ENCODE data around the gene MYDGF. TPM values are rescaled to one million over a fixed set of nuclear protein-coding genes. Genes with fewer than 3 reads are reported as not detected.

The MYDGF gene
- total RNA-seq, 1 experiment from 2014 or later = 128 TPM

DNA sequence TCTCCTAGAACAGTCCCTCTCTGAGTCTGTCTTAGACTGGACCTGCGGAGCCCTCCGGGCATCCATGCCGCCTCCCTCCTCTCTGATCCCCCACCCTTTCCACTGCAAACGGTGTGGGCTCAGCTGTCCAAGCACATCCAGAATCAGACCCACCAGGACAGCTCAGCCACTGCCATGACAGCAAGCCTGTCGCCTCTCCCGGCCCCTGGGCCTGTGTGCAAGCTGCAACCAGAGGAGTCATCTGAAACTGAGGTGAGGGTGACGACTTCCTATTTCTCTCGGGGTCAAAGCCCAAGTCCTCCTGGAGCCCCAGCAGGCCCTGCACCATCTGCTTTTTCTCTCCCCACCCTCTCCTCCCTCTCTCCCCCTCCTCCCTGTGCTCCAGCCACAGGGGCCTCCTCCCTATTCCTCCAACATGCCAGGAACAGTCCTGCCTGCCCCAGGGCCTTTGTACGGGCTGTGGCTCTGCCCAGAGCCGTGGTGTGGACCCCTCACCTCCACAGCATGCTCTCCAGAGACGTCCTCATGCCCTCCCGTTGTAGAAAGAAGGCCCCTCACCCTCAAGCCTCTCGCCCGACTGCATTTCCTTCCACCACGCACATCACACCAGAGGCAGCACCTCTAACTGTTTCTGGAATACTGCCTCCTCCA, 23.5 kb upstream of the MYDGF start:
- H3K27me3 ChIP-seq (replicated peaks; ENCODE audit: insufficient read depth, low read depth, low read length, poor library complexity) = no peaks in the 10 kb centered on the region
- DNase-seq (ENCODE audit: low spot score) = no peak
- no peaks in the 10 kb centered on the region for H3K4me1 ChIP-seq (ENCODE audit: insufficient read depth, low read length, poor library complexity, severe bottlenecking)
- no peaks in the 10 kb centered on the region for H3K9me3 ChIP-seq (ENCODE audit: low read depth, low read length, poor library complexity, severe bottlenecking)
- ChIA-PET CTCF (no interaction called here), POLR2A (ENCODE audit: low non-redundant PET) (no interaction called here)
- peak overlapping the region; percentile 39 for H3K27ac ChIP-seq (ENCODE audit: low read depth, low read length, poor library complexity, severe bottlenecking)
- TF ChIP-seq, protein P1, sequence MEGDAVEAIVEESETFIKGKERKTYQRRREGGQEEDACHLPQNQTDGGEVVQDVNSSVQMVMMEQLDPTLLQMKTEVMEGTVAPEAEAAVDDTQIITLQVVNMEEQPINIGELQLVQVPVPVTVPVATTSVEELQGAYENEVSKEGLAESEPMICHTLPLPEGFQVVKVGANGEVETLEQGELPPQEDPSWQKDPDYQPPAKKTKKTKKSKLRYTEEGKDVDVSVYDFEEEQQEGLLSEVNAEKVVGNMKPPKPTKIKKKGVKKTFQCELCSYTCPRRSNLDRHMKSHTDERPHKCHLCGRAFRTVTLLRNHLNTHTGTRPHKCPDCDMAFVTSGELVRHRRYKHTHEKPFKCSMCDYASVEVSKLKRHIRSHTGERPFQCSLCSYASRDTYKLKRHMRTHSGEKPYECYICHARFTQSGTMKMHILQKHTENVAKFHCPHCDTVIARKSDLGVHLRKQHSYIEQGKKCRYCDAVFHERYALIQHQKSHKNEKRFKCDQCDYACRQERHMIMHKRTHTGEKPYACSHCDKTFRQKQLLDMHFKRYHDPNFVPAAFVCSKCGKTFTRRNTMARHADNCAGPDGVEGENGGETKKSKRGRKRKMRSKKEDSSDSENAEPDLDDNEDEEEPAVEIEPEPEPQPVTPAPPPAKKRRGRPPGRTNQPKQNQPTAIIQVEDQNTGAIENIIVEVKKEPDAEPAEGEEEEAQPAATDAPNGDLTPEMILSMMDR (conservative IDR thresholded peaks at IDR 0.05; ENCODE audit: low read depth, low read length) = no peak
- TF ChIP-seq EZH2 (IDR thresholded peaks at IDR 0.05; ENCODE audit: borderline replicate concordance, low read depth, low read length, poor library complexity, severe bottlenecking) = no peak
- BruUV-seq (replicated peaks) = no TSS peak
- peaks cover 38% of the 10 kb centered on the region for H3K36me3 ChIP-seq (ENCODE audit: insufficient read depth, low read length, poor library complexity, severe bottlenecking)
- intact Hi-C loops (cut with micrococcal nuclease; ENCODE audit: unreplicated experiment) = no loop called here
- H3K4me3 ChIP-seq (ENCODE audit: low read depth, low read length, poor library complexity, severe bottlenecking) = no peak overlapping the region

DNA sequence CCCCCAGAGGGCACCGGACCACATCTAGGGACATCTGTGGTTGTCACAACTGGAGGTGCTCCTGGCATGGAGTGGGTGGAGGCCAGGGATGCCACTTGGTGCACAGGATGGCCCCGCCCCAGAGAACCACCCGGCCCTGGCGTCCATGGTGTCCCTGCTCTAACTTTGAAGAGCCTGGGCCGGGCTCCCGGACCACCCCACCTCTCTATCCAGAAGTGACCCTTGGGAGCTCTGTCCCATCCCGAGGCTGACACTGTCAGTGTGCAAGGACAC, 22.9 kb upstream of the MYDGF start:
- Histone ChIP-seq H3K27me3 (replicated peaks; ENCODE audit: insufficient read depth, low read depth, low read length, poor library complexity) (no peaks in the 10 kb centered on the region), H3K4me1 (ENCODE audit: insufficient read depth, low read length, poor library complexity, severe bottlenecking) (no peaks in the 10 kb centered on the region), H3K36me3 (ENCODE audit: insufficient read depth, low read length, poor library complexity, severe bottlenecking) (peaks cover 38% of the 10 kb centered on the region), H3K27ac (ENCODE audit: low read depth, low read length, poor library complexity, severe bottlenecking) (no peak overlapping the region), H3K4me3 (ENCODE audit: low read depth, low read length, poor library complexity, severe bottlenecking) (no peak overlapping the region), H3K9me3 (ENCODE audit: low read depth, low read length, poor library complexity, severe bottlenecking) (no peaks in the 10 kb centered on the region)
- ChIA-PET CTCF (no interaction called here), POLR2A (ENCODE audit: low non-redundant PET) (no interaction called here)
- no TSS peak for BruUV-seq (replicated peaks)
- no peak for TF ChIP-seq EZH2 (IDR thresholded peaks at IDR 0.05; ENCODE audit: borderline replicate concordance, low read depth, low read length, poor library complexity, severe bottlenecking)
- intact Hi-C loops (cut with micrococcal nuclease; ENCODE audit: unreplicated experiment) = no loop called here
- no peak for DNase-seq (ENCODE audit: low spot score)

DNA sequence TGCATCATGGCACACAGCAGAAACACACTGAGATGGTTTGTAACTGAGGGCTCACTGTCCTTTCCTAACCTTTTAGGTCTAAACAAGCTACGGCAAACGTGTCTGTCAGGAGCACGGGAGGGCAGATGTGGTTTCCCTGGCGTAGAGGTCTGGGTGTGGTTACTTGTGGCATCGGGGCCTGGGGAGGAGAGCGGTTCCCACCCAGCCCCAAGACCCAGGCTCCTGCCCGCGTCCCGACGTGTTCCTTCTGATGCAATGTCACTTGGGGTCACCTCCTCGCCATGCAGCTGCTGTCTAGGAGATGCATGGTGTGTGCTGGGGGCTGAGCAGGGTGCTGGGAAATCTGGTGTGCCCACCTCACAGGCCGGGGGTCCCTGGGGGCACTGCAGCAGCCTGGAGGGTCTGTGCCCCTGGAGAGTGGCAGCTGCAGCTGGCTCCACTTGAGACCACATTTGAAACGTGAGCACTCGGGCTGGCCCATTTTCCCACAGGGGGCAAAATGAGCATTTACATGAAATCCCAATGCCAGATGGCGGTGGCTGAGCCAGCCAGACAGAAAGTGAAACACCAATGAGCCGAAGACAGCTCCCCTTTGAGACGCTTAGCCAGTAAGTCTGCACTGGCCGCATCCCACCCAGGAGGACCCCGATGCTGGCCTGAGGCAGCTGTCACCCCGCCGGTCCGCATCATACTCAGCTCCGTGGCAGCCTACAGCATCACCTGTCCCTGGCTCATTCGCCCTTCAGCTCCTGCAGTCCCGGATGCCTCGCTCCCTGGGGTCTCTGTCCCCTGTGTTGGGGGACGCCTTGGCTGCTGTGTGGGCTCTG, 22.3 kb upstream of the MYDGF start:
- CTCF ChIA-PET = no interaction called here
- no peak for DNase-seq (ENCODE audit: low spot score)
- Histone ChIP-seq H3K27ac (ENCODE audit: low read depth, low read length, poor library complexity, severe bottlenecking) (no peak overlapping the region), H3K4me1 (ENCODE audit: insufficient read depth, low read length, poor library complexity, severe bottlenecking) (no peaks in the 10 kb centered on the region), H3K9me3 (ENCODE audit: low read depth, low read length, poor library complexity, severe bottlenecking) (no peaks in the 10 kb centered on the region), H3K36me3 (ENCODE audit: insufficient read depth, low read length, poor library complexity, severe bottlenecking) (peaks cover 40% of the 10 kb centered on the region), H3K27me3 (replicated peaks; ENCODE audit: insufficient read depth, low read depth, low read length, poor library complexity) (no peaks in the 10 kb centered on the region), H3K4me3 (ENCODE audit: low read depth, low read length, poor library complexity, severe bottlenecking) (no peak overlapping the region)
- TF ChIP-seq, protein P1 (conservative IDR thresholded peaks at IDR 0.05; ENCODE audit: low read depth, low read length) = no peak
- no peak for TF ChIP-seq EZH2 (IDR thresholded peaks at IDR 0.05; ENCODE audit: borderline replicate concordance, low read depth, low read length, poor library complexity, severe bottlenecking)
- POLR2A ChIA-PET (ENCODE audit: low non-redundant PET) = no interaction called here
- intact Hi-C loops (cut with micrococcal nuclease; ENCODE audit: unreplicated experiment) = no loop called here
- BruUV-seq (replicated peaks) = no TSS peak
